Stimulated activated CD8-positive, alpha-beta memory T cell treated with anti-CD3 and anti-CD28 coated beads, Interleukin-2, amount 100 ng/mL, for 48 hours (primary cell): ENCODE measurements around the gene PTPRB.

Experiments used
- DNase-seq, 2 donors: peaks; one replicate each; pipeline ENCODE4 v3.0.0-alpha.2; 2020; ENCODE audit warnings: low read depth in 2 of 2

The PTPRB gene

DNA sequence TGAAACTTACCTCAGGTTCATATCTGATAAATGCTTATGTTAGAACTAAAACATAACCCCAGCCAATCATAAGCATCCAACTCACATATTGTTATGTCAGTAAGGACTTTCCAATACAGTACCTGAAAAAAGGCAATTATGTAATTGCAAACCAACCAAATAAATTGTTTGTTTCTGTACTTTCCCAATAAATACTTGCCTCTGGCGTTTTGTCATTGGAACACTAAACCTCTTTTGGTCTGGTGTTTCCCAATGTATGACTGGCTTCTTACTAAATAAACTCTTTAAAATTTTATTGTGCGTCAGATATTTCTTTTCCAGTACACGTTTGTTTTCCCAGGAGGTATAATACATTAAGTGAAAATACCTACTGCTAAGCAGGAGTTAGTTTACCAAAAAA lies 6.7 kb upstream of the PTPRB start:
- DNase-seq, result no peak

DNA sequence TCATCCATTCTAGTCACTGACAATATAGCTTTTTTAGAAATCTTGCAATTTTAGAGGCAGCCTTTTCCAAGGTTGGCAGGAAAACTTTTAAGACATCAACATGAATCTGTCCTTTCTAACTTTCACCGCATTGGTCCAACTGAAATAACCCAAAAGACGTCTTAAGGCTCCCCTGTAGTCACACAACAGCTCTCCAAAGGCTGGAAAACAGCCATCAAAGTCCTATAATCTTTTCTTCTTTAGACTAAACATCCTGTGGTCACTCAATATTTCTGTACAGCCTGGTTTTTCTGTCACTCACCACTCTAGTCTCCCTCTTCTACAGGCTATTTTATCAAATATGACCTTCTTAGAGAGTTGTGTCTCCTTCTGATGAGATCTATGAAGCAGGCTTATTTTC lies 4.5 kb upstream of the PTPRB start:
- no peak for DNase-seq

DNA sequence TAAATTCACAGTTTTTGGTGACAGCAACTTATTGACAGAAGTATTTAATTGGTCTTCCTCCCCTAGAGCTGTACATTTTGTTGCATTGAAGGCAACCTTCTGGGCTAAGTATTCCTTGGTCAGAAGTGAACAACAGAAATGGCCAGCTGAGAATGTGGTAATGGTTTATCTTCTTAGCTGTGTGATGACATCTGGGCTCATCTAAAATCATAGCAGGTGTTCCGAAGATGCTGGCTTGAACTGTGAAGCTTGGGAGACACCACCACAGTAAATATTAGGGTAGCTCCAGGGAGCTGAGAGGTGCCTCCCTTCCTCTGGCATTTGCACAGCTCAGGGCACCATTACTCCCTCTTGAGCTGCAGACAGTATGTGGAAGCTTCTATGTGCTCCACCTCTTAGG lies 3.7 kb upstream of the PTPRB start:
- no peak for DNase-seq

DNA sequence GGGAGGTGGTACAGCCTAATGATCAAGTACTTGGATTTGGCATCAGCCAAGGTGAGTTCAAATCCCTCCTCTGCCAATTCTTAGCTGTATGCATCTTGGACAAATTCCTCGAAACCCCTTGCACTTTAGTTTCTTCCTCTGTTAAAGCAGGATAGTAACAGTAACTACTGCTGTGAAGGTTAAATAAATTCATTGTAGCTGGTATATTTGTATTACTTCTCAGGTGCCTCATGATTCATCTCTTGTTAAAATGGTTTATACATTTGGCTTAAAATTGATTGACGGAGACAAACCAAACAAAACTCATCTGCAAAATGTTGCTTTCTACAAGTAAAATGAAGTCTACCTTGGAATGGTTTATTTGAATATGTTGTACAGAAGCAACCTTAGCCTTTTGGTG lies 2.3 kb upstream of the PTPRB start:
- no peak for DNase-seq

DNA sequence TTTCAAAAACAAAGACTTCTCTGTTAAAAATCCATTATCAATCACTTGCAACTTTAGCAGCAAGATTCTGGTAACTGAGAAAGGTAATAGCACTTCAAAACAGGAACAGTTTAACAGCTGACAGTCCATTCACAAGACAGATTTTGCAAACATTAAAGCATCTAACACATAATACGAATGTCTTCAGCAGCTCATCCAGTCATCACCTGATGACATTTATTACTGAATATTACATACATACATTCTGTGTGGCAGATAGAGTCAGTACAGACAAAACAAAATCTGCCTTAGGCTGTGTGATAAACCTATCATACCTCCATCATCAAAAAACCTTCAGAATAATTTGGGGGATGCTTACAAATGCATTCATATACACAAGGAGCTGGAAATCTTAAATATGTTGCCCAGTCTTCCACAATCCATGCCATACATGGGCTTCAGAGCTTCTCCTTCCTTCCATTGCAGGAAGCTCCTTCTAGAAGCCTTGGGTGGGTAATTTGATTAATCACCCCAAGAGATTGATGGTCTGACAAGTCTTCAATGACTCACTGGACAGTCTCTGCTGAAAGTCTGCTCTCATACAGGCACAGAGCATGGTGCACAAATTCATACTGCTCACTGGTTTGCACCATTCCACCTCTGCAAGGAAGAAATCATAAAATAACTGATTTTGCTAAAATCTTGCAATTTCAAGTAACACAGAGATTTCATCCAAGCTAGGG lies 1.6 kb upstream of the PTPRB start:
- no peak for DNase-seq

DNA sequence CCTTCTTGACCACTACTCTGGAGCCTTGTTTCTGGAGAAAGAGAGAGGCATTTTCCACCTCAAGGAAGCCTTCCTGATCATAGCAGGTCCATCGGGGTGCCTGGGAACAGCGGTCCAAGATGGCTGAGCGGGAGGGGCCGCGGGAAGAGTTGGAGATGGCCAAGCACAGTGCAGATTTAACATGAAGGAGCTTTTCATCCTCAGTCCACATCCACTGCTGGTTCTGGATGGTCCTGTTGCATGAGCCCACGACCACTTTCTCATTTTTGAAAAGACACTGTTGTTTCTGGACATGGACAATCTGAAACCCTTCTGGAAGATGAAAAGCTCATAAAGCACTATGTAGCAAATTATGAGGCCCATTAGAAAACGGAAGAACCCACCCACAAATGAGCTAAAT lies 1.5 kb downstream of the PTPRB start:
- no peak for DNase-seq

DNA sequence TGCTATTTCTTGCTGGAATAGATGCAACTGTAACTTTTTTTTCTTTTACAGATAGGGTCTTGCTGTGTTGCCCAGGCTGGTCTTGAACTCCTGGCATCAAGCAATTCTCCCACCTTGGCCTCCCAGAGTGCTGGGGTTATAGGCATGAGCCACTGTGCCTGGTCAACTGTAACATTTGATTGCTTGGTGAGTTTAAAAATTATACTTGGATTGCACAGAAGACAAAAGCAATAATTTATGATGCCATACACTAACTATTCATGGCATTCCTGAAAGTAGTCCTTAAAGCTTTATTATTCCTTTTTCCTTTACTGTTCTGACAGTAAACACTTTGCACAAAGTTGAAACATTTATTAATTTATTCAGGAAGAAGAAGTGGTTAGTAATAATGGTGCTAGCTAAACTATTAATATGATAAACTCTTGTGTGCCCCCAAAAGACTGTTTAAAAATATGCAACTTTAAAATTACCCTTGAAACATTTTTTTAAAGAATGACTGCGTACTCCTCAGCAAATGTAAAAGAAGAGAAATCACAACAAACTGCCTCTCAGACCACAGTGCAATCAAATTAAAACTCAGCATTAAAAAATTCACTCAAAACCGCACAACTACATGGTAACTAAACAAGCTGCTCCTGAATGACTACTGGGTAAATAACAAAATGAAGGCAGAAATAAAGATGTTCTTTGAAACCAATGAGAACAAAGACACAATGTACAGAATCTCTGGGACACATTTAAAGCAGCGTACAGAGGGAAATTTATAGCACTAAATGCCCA lies 8.3 kb downstream of the PTPRB start:
- DNase-seq, result no peak

DNA sequence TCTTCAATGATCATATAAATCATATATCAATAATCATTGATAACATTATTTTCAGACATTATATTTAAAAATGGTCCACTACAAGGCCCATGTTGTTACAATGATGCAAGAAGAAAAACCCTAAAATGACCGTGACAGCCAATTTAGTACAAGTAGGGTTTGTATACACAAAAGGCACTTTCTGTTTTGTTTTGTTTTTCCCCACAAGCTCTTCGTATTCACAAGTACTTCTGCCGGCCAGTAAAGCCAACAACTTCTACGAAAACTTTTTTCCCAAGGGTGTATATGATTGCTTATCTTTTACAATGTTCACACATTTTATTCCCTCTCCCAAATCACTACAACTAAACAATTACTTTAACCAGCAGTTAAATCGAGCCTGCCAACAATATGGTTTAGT lies 9.6 kb downstream of the PTPRB start:
- no peak for DNase-seq

DNA sequence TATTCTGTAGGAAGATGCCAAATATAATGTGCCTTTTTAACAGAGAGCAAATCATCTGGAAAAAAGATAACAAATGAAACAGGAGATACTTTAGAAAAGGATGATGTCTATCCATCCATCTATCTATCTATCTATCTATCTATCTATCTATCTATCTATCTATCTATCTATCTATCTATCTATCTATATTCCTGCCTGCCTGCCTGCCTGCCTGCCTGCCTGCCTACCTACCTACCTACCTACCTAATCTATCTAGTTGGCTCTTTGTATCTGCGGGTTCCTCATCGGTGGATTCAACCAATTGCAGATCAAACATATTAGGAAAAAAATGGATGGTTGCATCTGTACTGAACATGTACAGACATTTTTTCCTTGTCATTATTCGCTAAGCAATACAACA lies 11.0 kb downstream of the PTPRB start:
- DNase-seq, result no peak

DNA sequence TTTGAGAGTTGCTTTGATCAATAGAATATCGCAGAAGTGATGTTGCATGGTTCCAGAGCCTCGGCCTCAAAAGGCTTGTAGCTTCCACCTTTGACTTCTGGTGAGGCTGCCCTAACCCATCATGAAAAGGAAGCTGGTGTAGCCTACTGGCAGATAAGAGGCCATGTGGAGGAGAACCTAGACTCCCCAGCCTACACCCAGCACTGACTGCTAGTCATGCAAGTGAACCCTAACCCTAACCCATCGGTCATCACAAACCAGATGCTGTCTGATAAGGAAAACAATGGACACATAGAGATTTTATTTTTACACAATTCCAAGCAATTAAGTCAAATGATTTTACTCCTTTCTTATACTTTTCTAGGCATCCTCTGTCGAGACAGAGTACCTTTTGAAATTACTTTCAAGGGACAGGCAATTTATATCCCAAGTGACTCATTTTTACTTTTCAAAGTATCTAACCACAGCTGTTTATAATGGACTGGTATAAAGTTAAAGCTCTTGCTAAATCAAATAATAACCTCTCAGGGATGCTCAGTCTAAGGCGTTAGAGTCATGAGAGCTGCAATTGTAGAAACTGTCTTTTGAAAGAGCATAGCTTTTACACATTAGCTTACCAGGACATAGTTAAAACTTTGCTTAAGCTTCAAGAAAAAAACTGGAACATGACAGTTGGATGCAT lies 17.6 kb downstream of the PTPRB start:
- DNase-seq, result no peak

DNA sequence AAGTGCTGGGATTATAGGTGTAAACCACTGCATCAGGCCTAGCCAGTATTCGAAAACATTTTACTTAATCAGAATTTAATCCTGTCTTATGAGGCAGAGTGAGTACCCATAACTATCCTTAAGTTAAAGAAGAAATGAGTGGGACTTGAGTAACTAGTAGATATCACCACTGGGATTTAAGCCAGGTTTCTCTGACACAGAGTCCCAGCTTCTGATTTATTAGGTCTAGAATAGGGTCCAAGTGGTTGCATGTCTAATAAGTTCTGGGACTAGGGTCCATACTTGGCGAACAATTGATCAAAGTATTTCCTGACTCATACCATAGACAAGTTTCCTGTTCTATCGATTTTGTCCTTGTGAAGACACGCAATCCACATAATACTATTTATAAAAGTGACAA lies 18.9 kb downstream of the PTPRB start:
- DNase-seq, result no peak

DNA sequence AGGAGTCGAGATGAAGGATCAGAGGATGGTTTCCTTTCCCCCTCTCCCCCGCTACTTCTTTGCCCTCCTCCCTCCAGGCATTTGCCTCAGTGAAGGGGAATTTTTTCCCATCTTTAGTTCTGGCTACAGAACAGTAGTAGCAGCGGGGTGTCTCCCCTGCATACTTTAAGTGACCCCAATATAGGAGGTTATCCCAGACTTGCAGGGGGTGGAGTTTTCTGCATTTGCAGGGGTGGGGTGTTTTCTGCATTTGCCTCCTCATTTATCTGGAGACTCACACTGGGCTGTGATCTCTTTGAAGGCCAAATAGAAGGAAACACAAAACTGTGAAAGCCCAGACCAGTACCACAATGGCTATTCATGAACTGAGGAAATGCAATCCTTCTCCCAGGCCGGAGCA lies 19.8 kb downstream of the PTPRB start:
- no peak for DNase-seq

DNA sequence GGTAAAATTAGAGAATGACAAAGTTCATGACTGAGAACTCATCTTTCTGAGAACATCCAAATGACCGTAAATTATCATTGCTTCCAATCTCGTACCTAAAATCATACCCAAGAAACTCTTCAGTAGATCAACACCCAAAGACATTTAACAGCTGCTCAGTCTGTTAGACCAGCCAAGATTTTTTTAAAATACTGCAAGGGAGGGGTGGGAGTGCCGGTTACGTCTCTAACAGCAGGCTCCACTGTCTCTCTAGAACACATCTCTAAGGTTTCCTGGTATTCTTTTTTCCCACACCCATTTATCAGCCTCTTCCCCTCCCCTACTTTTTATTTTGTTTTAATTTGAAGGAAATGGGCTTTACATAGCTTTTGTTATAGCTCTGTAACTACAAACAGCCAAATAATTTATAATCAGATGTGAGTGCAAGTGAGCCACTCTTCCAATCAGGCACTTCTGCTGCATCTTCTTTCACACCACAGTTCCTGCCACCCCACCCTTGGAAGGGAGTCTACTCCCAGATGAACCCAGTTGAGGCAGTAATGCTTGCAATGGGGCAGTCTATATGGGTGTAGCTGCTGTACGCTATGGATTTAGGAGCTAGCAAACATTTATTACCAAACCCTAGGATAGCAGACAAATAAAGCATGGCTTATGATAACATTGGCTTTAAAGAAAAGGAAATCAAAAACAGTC lies 21.9 kb downstream of the PTPRB start:
- DNase-seq, result no peak

DNA sequence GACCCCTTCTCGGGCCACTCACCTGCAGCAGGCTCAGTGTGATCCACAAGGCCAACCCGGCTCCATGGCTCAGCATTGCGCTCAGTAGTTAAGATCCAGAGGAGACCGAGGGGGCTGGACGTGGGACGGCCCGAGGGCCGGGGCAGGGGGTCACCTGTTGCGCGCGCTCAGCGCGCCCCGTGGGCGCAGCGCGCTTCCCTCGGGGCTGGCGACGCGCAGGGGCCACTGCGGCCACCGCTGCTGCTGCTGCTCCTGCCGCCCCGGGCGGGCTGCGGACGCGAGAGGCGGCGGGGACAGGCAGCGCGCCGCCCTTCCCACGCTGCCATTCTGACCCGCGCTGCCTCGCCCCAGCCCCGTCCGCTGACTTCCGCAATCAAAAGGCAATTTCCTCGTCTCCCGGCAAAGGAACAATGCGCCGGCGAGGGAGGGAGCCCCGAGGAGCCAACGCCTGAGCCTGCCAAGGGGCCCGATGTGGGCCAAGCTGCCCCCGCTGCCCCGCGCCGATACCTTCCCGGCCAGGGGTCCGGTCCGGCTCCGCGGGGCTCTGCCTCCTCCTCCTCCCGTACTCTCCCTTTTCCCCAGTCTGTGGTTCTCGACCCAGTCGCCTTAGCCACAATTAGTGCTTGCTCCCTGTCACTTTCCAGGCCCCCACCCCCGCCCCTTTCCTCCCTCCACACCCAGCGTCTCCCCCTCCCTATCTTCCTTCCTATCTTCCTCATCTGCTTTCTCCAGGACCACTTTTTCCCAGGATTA lies 27.3 kb downstream of the PTPRB start:
- DNase-seq, result no peak

DNA sequence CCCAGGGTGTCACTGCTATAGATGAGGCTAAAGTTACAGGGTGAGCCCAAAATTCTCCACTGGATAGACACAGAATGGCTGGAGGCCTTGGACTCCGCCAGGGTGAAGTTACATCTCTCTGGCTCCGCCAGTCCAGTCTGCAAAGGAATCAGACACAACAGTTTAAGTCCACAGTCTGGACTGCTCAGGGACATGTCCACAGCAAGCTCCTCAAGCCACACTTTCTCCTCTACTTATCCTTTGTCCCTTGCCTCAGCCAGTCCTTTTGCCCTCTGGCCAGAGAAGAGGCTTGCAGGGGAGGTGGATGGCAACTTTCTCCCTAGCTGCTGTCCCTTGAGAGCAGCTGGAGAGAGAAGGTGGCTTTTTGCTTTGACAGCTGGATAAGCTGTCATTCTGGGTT lies 28.0 kb downstream of the PTPRB start:
- DNase-seq, result no peak

DNA sequence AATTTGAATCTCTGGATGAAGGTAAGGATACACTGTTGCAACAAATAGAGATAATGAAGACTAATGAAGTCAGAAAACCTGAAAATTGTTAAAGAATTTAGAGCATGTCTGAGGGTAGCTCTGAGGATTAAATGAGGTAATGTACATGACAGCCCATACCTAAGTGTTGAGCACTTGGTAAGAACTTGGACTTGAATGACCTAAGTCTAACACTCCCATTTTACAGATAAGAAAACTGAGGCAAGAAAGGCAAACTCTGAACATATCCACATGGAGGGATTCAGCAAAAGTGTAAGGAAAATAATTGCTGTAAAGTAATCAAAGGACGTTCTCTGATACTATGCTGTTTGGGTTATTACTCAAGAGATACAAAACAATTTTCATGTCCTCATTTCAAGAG lies 29.0 kb downstream of the PTPRB start:
- DNase-seq, result no peak

DNA sequence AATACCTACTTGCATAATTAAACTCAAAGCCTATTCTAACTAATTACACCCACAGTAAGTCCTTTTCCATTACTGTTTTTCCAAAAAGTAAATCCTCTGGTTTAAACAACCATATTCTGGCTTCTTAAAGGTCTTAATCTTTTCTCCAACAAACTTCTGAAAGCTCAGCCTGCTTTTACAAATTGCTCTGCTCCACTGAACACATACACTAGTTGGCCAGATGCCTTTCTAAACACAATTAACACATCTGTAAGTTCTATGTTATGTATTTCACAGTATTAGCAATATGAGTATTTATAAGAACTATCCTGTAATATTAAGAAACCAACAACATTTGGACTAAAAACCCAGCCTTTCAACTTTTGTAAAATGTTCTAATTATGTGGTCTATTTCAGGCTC lies 30.1 kb downstream of the PTPRB start:
- no peak for DNase-seq

DNA sequence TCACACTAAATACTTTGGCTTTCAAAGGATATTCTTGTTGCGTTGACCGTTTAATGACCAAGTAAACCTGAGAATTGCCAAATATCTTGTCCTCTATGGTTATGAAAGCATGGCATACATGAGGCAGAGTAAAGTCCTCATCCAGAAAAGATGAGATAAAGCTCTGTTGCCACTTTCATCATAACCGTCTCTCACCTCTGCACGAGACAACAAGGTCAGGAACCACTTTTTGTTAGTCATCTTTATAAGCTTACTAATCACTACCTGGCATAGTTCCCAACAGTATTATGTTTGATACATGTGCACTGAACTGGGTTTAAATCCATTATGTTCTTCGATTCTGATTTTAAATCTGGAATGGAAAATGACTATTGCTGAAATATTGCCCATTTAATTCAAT lies 31.3 kb downstream of the PTPRB start:
- no peak for DNase-seq

DNA sequence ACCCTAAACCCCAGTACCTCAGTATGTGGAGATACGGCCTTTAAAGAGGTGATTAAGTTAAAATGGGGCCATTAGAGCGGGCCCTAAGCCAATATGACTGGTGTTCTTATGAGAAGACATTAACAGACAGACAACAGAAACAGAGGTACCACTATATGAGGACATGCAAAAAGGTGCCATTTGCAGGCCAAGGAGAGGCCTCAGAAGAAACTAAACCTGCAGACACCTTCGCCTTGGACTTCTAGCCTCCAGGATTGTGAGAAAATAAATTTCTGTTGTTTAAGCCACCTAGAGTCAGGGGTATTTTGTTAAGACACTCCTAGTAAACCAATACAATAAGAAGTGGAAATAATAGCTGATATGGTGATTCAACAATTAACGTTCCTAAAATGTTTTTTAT lies 32.6 kb downstream of the PTPRB start:
- no peak for DNase-seq

DNA sequence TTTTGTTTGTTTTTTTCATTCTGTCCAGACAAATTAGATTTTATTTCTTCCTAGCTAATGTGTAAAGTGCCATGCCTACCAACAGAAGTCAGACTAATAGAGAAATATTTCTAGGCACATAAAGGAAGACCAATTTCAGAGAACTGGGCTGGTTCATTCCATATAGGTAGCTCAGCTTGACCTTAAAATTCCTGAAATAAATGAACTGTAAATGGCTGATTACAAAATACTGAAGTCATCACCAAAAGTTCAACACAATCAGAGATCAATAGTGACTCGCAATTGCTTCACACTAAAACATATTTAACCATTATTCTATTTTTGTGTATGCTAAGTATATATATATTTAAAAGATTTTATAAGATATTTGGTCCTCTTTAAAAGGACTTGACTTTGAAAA lies 34.2 kb downstream of the PTPRB start:
- DNase-seq, result no peak

DNA sequence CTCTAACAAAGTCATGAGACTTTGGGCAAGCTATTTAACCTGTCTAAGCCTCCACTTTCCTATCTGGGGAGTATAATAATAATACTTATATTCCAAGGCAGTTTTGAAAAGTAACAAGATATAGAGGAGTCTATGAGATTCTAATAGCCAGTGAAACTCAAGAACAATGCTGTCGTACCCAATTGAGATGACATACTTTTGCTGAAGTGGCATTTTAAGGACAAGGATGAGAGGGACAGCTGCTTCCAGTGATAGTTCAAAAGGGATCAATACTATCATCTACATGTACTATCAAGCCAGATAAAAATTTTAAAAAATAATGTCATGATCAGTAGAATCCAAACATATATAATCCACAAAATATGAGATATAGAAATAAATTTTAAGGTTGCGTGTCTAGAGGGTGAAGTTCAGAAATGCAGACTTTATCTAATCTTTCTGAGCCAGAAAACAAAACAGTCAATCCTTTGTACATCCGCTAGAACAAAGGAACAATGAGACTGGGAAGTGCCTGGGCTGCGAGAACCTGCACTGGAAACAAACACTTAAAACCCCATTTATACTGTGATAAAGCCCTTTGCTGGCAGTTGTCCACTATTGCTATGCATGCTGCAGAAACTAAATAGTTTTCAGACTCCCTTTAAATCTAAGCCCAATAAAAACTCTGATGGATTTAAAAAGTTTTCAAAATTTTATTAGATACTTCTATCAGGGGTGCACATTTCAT lies 38.6 kb downstream of the PTPRB start:
- DNase-seq, result no peak
